Suppressor macrophage treated with lipopolysaccharide for 1 hour (primary cell): ENCODE data around the gene BBX.

Source experiments
- DNase-seq, 3 donors: peaks; one replicate each; pipeline ENCODE4 v3.0.0-alpha.2; 2020 to 2022

Gene BBX

GRCh38 chr3:107848351-107848915, 325.7 kb downstream of the BBX start:
- DNase-seq: no peak

- peak in 1 of 3 donors; percentile 8 for DNase-seq
Observed at GRCh38 chr3:107850681-107851080, 327.9 kb downstream of the BBX start.

GRCh38 chr3:107853821-107854220, 331.1 kb downstream of the BBX start:
- no peak for DNase-seq

GRCh38 chr3:107854733-107855132, 332.0 kb downstream of the BBX start:
- DNase-seq: no peak

- peak in 1 of 3 donors; percentile 8 for DNase-seq
Observed at GRCh38 chr3:107855710-107856109, 332.9 kb downstream of the BBX start.

GRCh38 chr3:107857854-107858253, 335.1 kb downstream of the BBX start:
- no peak for DNase-seq

GRCh38 chr3:107858876-107859275, 336.1 kb downstream of the BBX start:
- no peak for DNase-seq
